Amniotic epithelial cell (primary cell): ENCODE measurements around the gene PARP9.
"Not testable (repeated sequence)": the region's sequence is repeated elsewhere in the genome, so short reads cannot be mapped to it uniquely, and the experiment has no call there.

ENCODE experiments used
- DNase-seq: peaks from one replicate; pipeline ENCODE4 v3.0.0-alpha.2; 2010; ENCODE audit warnings: low read depth

Gene PARP9

GRCh38 chr3:122520861-122521260 lies 43.2 kb downstream of the PARP9 start:
- no peak for DNase-seq

GRCh38 chr3:122519693-122520092 lies 44.4 kb downstream of the PARP9 start:
- DNase-seq, result no peak

GRCh38 chr3:122516846-122517360 lies 47.2 kb downstream of the PARP9 start:
- no peak for DNase-seq

GRCh38 chr3:122515870-122516269 lies 48.2 kb downstream of the PARP9 start:
- DNase-seq, result no peak

GRCh38 chr3:122515020-122515468 lies 49.1 kb downstream of the PARP9 start:
- DNase-seq, result no peak

GRCh38 chr3:122514123-122515019 lies 49.7 kb downstream of the PARP9 start, which contains the start of gene KPNA1:
KPNA1 (minus strand) TSS chr3:122514939; CDS start chr3:122496565, 18,374 bp downstream.
- peak; percentile 79 for DNase-seq

- DNase-seq, result no peak
These were observed 50.5 kb downstream of the PARP9 start for GRCh38 chr3:122513386-122514122.

GRCh38 chr3:122512284-122512683 lies 51.8 kb downstream of the PARP9 start:
- DNase-seq, result no peak

GRCh38 chr3:122510878-122511535 lies 53.1 kb downstream of the PARP9 start:
- DNase-seq, result peak; percentile 77

GRCh38 chr3:122508944-122509343 lies 55.2 kb downstream of the PARP9 start:
- DNase-seq, result peak; percentile 85

- DNase-seq, result no peak
These were observed 55.8 kb downstream of the PARP9 start for GRCh38 chr3:122508135-122508914.

- no peak for DNase-seq
These were observed 57.6 kb downstream of the PARP9 start for GRCh38 chr3:122506450-122506849.

- no peak for DNase-seq
These were observed 58.4 kb downstream of the PARP9 start for GRCh38 chr3:122505676-122506075.

GRCh38 chr3:122502941-122503340 lies 61.2 kb downstream of the PARP9 start:
- no peak for DNase-seq

- DNase-seq, result no peak
These were observed 62.0 kb downstream of the PARP9 start for GRCh38 chr3:122502139-122502538.

GRCh38 chr3:122500964-122501363 lies 63.1 kb downstream of the PARP9 start:
- DNase-seq, result not testable (repeated sequence)

- DNase-seq, result no peak
These were observed 65.9 kb downstream of the PARP9 start for GRCh38 chr3:122498152-122498551.

GRCh38 chr3:122497425-122497824 lies 66.7 kb downstream of the PARP9 start:
- peak; percentile 94 for DNase-seq

- no peak for DNase-seq
These were observed 67.6 kb downstream of the PARP9 start for GRCh38 chr3:122496508-122496907.

- peak; percentile 93 for DNase-seq
These were observed 70.8 kb downstream of the PARP9 start for GRCh38 chr3:122493296-122493695.

GRCh38 chr3:122488262-122488973 lies 75.7 kb downstream of the PARP9 start:
- peak; percentile 67 for DNase-seq
